GM18526 (cell line): ENCODE results near the gene RAMP2.

Experiments
- POLR2A ChIP-seq: IDR thresholded peaks from 3 replicates; pipeline ENCODE4 v1.6.1; 2011; ENCODE audit not compliant: insufficient read length; ENCODE audit errors: extremely low read depth

The RAMP2 gene

GRCh38 chr17:42760652-42761581, at the start of gene RAMP2:
Gene RAMP2 (plus strand): TSS chr17:42761227. CDS start chr17:42761262, 35 bp downstream.
- TF ChIP-seq POLR2A = no peak

- no peak for TF ChIP-seq POLR2A
These were observed 39.9 kb upstream of the RAMP2 start for GRCh38 chr17:42720996-42721583.

GRCh38 chr17:42723636-42724035, 37.4 kb upstream of the RAMP2 start:
- no peak for TF ChIP-seq POLR2A

GRCh38 chr17:42725143-42725542, 35.9 kb upstream of the RAMP2 start:
- no peak for TF ChIP-seq POLR2A

GRCh38 chr17:42740699-42741098, 20.3 kb upstream of the RAMP2 start:
- no peak for TF ChIP-seq POLR2A

GRCh38 chr17:42743595-42744282, 17.3 kb upstream of the RAMP2 start:
- no peak for TF ChIP-seq POLR2A

GRCh38 chr17:42744283-42744805, 16.7 kb upstream of the RAMP2 start:
- no peak for TF ChIP-seq POLR2A

- TF ChIP-seq POLR2A = peak; percentile 69
These were observed 16.0 kb upstream of the RAMP2 start, which contains the start of gene EZH1 for GRCh38 chr17:42744806-42745617. Gene EZH1 (minus strand): TSS chr17:42745040. CDS start chr17:42728941, 16,099 bp downstream.

GRCh38 chr17:42748202-42748907, 12.7 kb upstream of the RAMP2 start:
- no peak for TF ChIP-seq POLR2A

GRCh38 chr17:42748908-42749798, 11.9 kb upstream of the RAMP2 start:
- no peak for TF ChIP-seq POLR2A

GRCh38 chr17:42750739-42751344, 10.2 kb upstream of the RAMP2 start:
- TF ChIP-seq POLR2A = no peak

- no peak for TF ChIP-seq POLR2A
These were observed 9.4 kb upstream of the RAMP2 start for GRCh38 chr17:42751628-42752027.

GRCh38 chr17:42754782-42755181, 6.2 kb upstream of the RAMP2 start:
- TF ChIP-seq POLR2A = no peak
